Smooth muscle cell (in vitro differentiated cells): ENCODE data around the gene SSTR3. TPM values are rescaled to one million over a fixed set of nuclear protein-coding genes. Genes with fewer than 3 reads are reported as not detected.

Source experiments
- DNase-seq: peaks from one replicate; lab custom pipeline; 2025; ENCODE audit not compliant: unreplicated experiment; lab: John Stamatoyannopoulos, UW
- H2AFZ ChIP-seq: fragments of 200-600 bp; sonication (generic); 2 replicates; pipeline ENCODE4 v1.6.0; 2016; ENCODE audit warnings: antibody characterized with exemption, low read depth, mild to moderate bottlenecking
- H3F3A ChIP-seq: fragments of 200-600 bp; sonication (generic); 2 replicates; pipeline ENCODE4 v1.6.0; 2017; ENCODE audit warnings: antibody characterized with exemption, low read depth
- H3K27ac ChIP-seq: fragments of 200-600 bp; sonication (generic); 2 replicates; pipeline ENCODE4 v1.5.1; 2016; ENCODE audit warnings: low read depth, mild to moderate bottlenecking
- H3K27me3 ChIP-seq: fragments of 200-600 bp; sonication (generic); 2 replicates; pipeline ENCODE4 v1.6.1; 2016; ENCODE audit warnings: low read depth, mild to moderate bottlenecking
- H3K36me3 ChIP-seq: fragments of 200-600 bp; sonication (generic); 2 replicates; pipeline ENCODE4 v1.5.1; 2016; ENCODE audit warnings: low read depth
- H3K4me1 ChIP-seq: fragments of 200-600 bp; sonication (generic); 2 replicates; pipeline ENCODE4 v1.5.1; 2016; ENCODE audit warnings: low read depth
- H3K4me2 ChIP-seq: fragments of 200-600 bp; sonication (generic); 2 replicates; pipeline ENCODE4 v1.6.0; 2016; ENCODE audit warnings: mild to moderate bottlenecking
- H3K4me3 ChIP-seq: fragments of 200-600 bp; sonication (generic); 2 replicates; pipeline ENCODE4 v1.5.1; 2016; ENCODE audit warnings: mild to moderate bottlenecking
- H3K79me2 ChIP-seq: fragments of 200-600 bp; sonication (generic); 2 replicates; pipeline ENCODE4 v1.6.0; 2016; ENCODE audit warnings: low read depth, mild to moderate bottlenecking
- H3K9ac ChIP-seq: fragments of 200-600 bp; sonication (generic); 2 replicates; pipeline ENCODE4 v1.6.0; 2016; ENCODE audit warnings: low read depth
- H3K9me3 ChIP-seq: fragments of 200-600 bp; sonication (generic); replicated peaks from 2 replicates; pipeline ENCODE4 v1.5.1; 2016; ENCODE audit warnings: low read depth
- H4K20me1 ChIP-seq: fragments of 200-600 bp; sonication (generic); 2 replicates; pipeline ENCODE4 v1.6.0; 2016; ENCODE audit warnings: low read depth
- CTCF ChIP-seq: fragments of 200-600 bp; sonication (generic); IDR thresholded peaks from 2 replicates; pipeline ENCODE4 v1.5.1; 2017; ENCODE audit warnings: borderline replicate concordance, mild to moderate bottlenecking, antibody characterized with exemption; ENCODE audit not compliant: insufficient read depth, poor library complexity, severe bottlenecking
- WGBS: methylation state at CpG from one replicate; pipeline ENCODE4 v1.1.7; 2016; ENCODE audit warnings: low lambda C conversion rate; 5-methylcytosine and 5-hydroxymethylcytosine counted together
- polyA plus RNA-seq: library from polyadenylated mRNA; unstranded; fragments of >200 nt; fragmentation: Nextera tagmentation; extraction: Ambion mirVana; gene quantifications from 2 replicates; pipeline ENCODE4 v1.2.1, GENCODE V29; 2016
- total RNA-seq: library from RNA; depleted of rRNA; stranded (reverse); fragments of >200 nt; gene quantifications from 2 replicates; pipeline ENCODE4 v1.2.3, GENCODE V29; 2014

Gene SSTR3
- total and polyA plus RNA-seq, 2 experiments from 2014 or later, result not detected

DNA sequence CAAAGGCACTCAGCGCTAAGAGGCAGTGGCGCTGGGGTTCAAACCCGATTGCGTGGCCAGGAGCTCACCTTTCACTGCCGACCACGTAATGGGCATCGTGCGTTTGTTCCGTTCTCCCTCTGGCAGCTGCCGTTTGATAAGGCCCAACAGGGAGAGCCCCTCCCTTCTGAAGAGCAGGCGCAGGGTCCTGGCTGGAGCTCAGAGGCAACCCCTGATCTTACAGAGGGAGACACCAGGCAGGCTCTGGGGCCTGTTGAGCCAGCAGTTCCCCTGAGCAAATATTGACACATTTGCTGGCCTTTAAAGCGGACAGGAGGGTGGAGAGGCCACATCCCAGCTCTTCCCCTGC lies 12.5 kb downstream of the SSTR3 start:
- DNase-seq, result no peak
- H3K9me3 ChIP-seq, result no peaks in the 10 kb centered on the region
- TF ChIP-seq CTCF, result no peak
- H3K79me2 ChIP-seq, result no peaks in the 10 kb centered on the region
- H3K27ac ChIP-seq, result no peak overlapping the region
- H3F3A ChIP-seq, result peaks cover 14% of the 10 kb centered on the region
- peak overlapping the region; percentile 26 for H3K4me3 ChIP-seq
- no peaks in the 10 kb centered on the region for H3K36me3 ChIP-seq
- H3K27me3 ChIP-seq, result no peaks in the 10 kb centered on the region
- WGBS, result 32% methylated on average over 12 of the region's 12 CpGs
- peak overlapping the region; percentile 76 for H3K4me2 ChIP-seq
- peak overlapping the region; percentile 92 for H2AFZ ChIP-seq
- H3K4me1 ChIP-seq, result peaks cover 11% of the 10 kb centered on the region
- no peak overlapping the region for H3K9ac ChIP-seq
- H4K20me1 ChIP-seq, result no peaks in the 10 kb centered on the region

GRCh38 chr22:37199103-37199759 lies 13.0 kb downstream of the SSTR3 start:
- Histone ChIP-seq H4K20me1 (no peaks in the 10 kb centered on the region), H3K4me2 (peak overlapping the region; percentile 91), H3K79me2 (no peaks in the 10 kb centered on the region), H3K4me3 (peak overlapping the region; percentile 60), H3K9me3 (no peaks in the 10 kb centered on the region), H3K27ac (peak overlapping the region; percentile 75), H3K27me3 (no peaks in the 10 kb centered on the region), H2AFZ (peak overlapping the region; percentile 92), H3K36me3 (no peaks in the 10 kb centered on the region), H3K4me1 (peaks cover 11% of the 10 kb centered on the region), H3F3A (peaks cover 14% of the 10 kb centered on the region), H3K9ac (peak overlapping the region; percentile 62)
- under 1% methylated on average over 52 of the region's 58 CpGs for WGBS
- TF ChIP-seq CTCF, result peak; percentile 82
- peak; percentile 93 for DNase-seq

DNA sequence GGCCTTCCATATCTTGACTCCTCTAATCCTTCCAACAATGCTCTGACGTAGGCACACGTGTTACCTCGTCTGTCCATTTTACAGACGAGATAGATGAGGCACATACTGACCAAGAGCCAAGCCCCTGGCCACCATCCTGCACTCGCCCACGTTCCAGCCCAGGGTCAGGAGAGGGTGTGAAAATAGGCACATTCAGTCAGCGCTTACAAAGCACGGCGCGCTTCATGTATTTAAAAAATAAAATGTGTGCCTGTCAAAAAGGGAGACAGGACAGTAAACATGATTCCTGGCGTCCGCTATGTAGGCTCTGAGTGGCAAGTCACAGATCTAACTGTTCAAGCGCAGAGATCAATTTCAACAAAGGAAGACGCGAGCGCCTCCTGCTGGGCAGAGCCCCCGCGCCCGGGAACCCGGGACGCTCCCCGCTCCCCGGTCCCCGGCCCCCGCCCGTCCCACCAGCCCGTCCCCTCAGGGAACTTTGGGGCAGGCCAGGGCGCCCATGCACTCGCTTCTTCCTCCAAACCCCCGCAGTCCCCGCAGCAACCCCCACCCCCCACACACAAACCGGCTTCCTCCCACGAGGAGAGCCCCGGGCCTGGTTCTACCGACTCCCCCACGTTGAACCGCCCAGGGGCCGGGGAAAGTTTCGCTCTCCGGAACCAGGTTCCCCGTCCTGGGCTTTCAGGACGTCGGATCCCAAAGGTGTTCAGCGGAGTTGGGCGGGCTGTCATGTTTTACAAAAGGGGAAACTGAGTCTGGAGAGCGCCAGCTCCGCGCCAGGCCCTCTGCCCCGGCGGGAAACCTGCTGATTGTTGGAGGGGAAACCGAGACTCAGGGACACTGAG lies 13.8 kb downstream of the SSTR3 start:
- H3K9ac ChIP-seq, result peak overlapping the region; percentile 62
- H3K27me3 ChIP-seq, result no peaks in the 10 kb centered on the region
- no peaks in the 10 kb centered on the region for H4K20me1 ChIP-seq
- H3K4me2 ChIP-seq, result peak overlapping the region; percentile 91
- H2AFZ ChIP-seq, result peak overlapping the region; percentile 58
- peak; percentile 77 for DNase-seq
- H3K4me3 ChIP-seq, result peak overlapping the region; percentile 60
- no peaks in the 10 kb centered on the region for H3K36me3 ChIP-seq
- peak overlapping the region; percentile 75 for H3K27ac ChIP-seq
- H3K79me2 ChIP-seq, result no peaks in the 10 kb centered on the region
- peaks cover 11% of the 10 kb centered on the region for H3K4me1 ChIP-seq
- TF ChIP-seq CTCF, result peak; percentile 94
- WGBS, result 4% methylated on average over 44 of the region's 51 CpGs
- H3K9me3 ChIP-seq, result no peaks in the 10 kb centered on the region
- H3F3A ChIP-seq, result peaks cover 16% of the 10 kb centered on the region
